ELR (cell line): ENCODE measurements around the gene MINDY4.

Experiments
- DNase-seq: peaks from one replicate; pipeline ENCODE4 v3.0.0-alpha.2; 2015; ENCODE audit warnings: low read depth

MINDY4 gene

DNA sequence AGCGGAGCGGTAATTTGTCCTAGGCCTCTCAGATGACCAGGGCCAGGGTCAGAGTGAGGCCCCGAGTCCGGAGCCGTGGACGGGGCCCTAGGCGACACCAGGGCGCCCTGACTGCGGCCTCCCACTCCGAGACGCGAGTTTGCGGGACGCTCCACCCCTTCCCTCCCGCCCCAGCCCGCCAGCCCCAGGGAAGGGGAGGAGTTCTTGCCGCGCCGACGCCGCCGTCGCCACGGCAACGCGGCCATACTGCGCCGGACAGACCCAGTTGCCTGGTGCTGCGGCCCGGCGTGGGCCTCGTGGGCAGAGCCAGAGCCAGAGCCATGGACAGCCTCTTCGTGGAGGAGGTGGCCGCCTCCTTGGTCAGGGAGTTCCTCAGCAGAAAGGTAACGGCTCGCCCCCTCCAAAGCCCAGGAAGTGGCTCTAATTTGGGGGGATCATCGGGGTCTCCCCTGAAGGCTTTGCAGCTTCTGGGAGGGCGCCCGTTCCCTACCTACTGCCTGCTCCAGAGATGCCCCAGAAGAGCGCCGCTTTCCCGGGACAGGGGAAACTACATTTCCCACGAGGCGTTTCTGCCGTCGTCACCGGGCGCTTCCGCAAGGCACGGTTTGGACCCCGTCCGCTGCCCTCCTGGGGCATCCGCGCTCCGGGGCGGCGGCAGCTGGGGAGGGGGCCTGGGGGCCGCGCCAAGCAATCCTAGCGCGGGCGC is at the start of gene MINDY4:
TSS of gene MINDY4 (plus strand) at position 244 of the 706 bp plus-strand sequence. CDS start at position 321, 77 bp downstream.
- peak; percentile 84 for DNase-seq

DNA sequence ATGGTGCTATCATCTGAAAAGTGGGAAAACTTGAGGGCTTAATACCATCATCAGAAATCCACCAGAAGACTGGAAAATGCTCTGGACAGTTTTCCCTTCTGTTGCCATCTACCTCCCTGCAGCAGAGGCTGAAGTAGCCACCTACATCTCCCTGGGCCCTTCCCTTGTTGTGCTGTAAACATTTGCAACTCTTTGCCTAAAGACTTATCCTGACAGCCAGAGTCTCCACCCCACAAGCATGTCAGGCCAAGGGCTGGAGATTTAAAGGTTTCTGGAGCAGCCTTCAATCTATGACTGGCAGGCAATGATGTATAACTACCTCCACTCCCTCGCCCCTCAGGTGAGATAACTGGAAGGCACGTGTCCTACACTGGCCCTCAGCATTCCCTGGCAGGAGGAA is 49.0 kb upstream of the MINDY4 start:
- DNase-seq: no peak

DNA sequence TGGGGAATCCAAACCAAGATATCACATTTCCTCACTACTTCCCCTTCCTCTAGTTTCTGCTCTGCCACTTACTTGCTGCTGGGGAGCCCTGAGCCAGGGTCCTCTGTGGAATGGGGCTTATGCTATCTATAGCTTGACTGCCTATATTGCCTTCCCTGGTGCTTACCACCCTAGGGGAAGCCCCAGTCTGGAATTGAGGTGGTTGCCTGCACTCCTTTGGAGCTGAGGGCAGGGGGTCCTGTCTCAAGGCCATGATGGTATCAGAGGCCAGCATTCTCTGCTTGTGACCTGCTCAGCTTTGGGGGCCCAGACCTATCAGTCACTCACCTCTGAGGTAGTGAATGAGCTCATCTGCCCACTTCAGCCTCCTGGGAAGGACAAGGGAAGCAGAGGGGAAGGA is 48.5 kb upstream of the MINDY4 start:
- DNase-seq: no peak

DNA sequence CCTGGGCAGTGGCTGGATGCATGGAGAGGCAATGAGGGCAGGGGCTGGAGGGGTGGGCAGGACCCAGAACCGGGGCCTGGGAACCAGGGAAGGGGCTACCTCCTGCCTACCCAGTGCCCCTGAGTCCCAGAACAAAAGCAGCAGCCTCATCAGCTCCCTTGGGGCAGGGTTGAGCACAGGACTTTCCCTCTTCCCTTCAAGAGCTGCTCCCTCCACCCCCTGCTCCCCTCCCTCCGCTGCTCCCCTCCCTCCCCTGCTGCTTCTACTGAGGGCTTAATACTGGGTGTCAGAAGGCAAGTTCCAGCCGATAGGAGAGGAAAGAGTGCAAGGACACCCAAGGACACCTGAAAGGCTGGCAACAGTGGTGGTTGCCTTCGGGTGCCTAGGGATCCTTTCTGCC is 47.4 kb upstream of the MINDY4 start:
- no peak for DNase-seq

DNA sequence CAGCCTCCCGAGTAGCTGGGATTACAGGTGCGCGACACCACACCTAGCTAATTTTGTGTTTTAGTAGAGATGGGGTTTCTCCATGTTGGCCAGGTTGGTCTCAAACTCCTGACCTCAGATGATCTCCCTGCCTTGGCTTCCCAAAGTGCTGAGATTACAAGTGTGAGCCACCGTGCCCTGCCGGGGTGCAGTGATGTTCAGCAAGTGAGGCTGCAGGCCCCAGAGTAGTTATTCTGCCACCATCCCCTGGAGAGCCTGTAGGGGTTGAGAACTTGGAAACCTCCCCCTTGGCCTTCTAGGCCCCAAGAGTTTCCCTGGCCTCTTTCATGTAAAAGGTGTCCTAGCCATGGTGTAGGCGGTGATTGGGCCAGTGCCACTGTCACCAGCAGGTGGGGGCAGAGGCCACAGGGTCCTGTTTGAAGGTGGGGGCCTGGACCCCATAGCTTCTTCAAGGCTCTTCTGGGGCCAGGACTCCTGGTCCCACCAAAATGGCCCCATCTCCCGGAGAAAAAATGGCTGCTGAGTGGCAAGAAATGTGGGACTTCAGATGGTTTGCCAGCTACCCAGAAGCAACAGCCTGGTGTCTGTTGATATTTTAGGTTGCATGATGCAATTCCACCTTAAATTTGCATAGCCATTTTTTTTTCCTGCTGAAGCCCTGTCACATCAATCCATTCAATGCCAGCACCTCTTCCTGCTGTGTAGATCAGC is 44.8 kb upstream of the MINDY4 start:
- DNase-seq: no peak

DNA sequence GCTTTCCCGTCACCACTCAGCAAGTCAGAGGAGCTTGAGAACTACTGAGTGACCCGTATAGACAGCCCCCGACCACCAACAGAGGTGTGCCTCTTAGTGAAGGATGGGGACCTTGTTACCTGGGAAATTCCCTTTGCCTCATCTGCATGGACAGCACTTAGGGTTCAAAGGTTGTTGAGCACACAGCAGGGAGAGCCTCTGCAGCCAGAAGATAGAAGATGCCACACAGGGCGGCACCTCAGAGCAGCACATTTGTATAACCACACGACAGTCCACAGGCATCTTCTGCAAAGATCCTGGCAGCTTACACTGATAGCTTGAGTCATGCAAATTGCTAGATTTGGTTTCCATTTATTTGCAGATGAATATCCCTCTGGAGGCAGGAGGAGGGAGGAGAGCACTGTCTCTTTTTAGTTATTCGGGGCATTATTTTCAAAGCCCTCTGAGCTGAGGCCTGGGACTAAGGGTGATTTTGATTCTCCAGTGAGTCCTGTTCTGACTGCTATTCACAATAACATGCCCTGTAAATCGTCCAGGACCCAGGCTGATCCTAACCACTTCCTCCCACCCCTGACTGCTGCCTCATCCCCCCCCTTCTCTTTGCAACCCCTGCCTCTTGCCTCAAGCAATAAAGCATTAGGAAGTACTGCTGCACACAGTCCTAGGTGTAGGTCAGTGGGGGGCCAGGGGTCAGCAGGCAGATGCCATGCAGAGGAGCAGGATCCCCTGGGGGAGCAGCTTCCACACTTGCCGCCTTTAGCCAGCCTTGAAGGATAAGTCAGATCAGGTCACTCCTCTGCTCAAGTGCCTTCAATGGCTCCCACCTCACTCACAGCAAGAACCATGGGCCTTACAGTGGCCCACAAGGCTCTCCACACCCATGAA is 43.9 kb upstream of the MINDY4 start:
- peak; percentile 36 for DNase-seq

DNA sequence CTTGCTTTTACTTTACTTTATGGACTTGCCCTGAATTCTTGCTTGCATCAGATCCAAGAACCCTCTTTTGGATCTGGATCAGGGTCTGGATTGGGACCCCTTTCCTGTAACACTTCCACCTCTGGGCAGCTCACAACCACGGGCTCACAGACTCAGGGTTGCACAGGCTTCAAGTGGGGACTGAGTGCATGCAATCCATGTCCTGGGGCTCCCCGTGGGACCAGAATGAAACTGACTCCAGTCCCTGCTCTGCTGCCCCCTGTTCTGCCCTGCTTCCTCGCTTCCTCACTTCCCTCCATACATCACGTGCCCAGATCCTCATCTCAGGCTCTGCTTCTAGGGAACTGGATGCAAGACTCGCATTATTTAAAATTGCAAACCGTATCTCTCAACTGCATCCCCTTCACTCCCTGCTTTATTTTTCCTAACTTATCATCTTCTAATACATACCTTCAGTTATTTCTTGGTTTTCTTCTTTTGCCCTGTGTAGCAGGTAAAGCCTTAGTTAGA is 42.6 kb upstream of the MINDY4 start:
- no peak for DNase-seq

DNA sequence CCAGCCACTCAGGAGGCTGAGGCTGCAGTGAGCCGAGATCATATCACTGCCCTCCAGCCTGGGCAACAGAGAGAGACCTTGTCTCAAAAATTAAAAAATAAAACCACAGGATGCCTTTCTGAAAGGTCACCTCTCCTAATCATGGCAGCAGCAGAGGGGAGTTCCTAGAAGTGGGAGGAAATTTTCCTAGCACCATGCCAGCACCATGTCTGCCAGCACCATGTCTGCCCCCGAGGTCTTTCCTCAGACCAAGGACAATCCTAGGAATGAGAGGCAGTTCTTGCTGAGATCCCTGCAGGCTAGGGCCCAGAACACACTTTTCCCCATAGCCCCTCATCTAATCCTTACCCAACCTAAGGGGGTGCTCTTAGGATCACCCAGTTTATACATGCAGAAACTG is 41.6 kb upstream of the MINDY4 start:
- no peak for DNase-seq

DNA sequence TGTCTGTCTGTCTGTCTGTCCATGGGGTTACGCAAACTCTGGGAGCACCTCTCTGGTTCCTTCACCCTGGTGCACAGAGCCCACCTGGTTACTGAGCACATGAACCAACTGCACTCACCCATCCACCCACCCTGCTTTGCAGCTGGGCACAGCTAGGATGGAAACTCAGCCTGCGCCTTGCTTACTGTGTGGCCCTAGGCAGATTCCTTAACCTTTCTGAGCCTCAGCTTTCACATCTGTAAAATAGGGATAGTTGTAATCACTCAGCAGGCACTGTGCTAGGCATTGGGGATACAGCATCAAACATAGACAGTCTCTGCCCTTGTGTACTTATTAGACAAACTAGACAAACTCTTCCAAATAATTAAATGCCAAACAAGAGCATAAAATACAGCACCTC is 41.1 kb upstream of the MINDY4 start:
- no peak for DNase-seq

DNA sequence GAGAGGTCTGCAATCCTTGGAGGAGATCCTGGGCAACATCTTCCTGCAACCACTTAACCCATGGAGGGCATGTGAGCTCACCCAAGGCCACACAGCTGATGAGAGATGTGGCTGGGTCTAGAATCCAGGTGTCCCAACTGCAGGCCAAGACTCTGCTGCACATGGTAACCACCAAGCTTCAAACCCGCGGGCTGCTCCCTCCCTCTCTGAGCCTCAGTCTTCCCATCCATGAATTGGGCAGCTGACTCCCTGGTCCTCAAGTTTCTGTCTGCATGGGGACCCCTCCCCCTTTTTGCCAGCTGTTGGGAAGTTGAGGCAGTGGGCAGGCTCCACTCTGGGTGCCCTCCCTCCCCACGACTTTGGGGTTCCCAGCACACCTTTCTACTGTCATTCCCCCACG is 40.2 kb upstream of the MINDY4 start:
- no peak for DNase-seq

DNA sequence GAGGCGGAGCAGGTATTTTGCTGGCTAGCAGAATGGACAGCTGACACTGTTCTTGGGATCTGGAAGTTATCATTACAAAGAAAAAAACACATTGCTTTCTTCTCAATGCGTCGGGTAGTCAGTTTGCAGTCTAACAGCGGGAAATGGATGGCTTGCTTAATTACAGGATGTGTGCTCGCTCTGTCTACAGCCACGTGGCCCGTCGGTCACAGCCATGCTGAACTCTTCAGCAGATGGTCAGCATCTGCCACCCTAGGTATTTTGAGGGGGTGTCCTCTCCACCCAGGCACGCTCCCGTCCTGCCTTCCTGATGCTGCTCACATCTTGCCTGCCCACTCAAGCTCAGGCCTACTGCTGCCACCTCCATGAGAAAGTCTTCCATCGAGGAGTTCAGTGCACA is 39.6 kb upstream of the MINDY4 start:
- no peak for DNase-seq

DNA sequence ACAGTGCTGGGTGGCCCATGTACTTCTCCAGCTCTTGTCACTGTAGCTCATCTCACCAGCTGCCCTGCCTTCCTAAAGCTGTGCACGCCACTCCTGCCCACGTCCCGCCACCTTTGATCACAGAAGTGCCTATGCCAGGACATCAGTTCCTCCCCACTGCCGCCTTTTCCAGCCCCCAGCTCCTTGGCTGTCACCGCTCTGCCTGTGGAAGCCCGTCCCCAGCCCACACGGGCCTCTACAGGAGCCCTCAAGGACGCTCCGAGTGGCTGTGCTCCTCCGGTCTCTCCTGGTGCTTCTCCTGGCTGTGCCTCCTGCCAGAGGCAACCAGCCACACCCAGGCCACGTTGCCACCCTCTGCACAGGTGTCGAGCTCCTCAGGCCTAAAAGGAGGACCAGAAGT is 38.6 kb upstream of the MINDY4 start:
- no peak for DNase-seq

DNA sequence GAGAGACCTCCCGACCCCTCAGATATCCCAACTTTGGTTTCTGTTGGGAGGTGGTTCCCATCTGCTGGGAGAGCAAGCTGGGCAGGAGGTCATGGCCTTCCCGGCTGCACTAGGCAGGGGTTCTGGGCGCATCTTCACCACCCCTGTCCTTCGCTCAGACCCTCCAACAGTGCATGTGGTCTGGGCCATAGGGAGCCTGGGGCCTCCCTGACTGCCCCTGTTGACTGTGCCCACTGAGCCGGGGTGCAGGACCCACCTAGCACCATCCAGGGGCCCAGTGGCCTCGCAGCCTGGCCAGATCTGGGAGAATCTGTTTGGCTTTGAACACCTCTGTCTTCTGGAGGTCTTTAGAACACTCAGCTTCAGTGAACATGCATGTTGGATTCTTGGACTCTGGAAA is 38.0 kb upstream of the MINDY4 start:
- no peak for DNase-seq

DNA sequence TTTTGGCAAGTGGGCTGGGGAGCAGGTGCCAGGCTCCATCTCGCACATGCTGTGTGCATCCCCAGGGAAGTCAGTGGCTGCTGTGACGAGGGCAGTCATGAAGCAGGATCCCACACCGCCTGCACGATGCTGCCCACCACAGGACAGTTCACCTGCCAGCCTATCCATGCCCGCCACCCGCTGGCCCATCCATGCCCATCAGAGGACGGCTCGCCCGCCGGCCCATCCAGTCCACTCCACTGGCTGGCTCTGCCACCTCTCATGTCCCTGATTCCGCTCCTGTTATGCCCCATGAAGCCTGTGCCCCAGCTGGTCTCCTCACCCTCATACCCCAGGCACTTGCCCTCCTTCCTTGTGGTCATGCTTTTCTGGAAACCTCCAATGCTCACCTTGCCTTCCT is 37.5 kb upstream of the MINDY4 start:
- DNase-seq: no peak

DNA sequence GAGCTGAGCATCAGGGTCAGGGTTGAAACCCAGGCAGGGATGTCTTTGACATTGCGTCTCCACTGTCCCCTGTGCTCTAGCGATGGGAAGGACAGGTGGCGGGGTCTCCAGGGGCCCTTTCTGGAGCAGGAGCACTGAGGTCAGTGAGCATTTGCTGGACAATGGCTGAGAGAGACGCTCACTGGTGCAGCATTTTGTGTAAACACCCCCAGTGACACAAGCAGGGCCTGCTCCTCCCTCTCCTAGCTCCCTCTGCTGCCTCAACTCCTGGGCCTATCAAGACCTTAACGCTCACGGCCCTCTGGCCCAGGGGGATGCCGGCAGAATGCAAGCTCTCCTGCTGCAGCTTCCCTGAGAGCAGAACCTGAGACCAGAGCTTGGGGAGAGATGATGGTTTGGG is 36.7 kb upstream of the MINDY4 start:
- no peak for DNase-seq

DNA sequence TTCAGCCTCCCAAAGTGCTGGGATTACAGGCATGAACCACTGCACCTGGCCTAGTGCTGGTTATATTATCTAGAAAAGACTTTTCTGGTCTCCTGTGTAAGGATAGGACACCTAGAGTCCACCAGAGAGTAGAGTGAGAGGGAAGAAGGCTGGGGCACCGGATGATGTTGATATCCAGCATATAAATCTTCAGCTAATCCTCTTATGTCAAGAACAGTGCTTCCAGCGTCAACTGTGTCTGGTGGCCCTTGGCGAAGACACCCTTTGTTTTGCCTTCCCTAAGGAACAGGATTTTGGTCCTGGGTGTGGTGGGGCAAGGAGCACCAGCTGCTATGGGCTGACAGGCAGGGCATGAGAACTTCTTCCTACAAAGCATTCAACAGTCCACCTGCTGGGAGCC is 35.6 kb upstream of the MINDY4 start:
- no peak for DNase-seq

DNA sequence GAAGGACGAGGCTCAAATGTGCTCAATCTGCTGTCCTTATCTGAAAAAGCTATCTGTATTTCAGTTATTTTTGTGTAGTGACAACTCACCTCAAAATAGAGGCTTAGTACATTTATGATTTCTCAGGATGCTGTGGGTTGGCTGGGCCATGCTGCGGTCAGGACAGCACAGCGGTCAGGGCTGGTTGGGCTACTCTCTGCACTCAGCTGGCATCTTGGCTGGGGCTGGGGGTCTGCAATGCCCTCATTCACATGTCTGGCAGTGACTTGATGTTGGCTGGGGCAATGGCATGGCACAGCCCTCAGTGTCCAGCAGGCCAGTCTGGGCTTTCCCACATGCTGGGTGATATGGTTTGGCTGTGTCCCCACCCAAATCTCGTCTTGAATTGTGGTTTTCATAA is 34.9 kb upstream of the MINDY4 start:
- DNase-seq: no peak

DNA sequence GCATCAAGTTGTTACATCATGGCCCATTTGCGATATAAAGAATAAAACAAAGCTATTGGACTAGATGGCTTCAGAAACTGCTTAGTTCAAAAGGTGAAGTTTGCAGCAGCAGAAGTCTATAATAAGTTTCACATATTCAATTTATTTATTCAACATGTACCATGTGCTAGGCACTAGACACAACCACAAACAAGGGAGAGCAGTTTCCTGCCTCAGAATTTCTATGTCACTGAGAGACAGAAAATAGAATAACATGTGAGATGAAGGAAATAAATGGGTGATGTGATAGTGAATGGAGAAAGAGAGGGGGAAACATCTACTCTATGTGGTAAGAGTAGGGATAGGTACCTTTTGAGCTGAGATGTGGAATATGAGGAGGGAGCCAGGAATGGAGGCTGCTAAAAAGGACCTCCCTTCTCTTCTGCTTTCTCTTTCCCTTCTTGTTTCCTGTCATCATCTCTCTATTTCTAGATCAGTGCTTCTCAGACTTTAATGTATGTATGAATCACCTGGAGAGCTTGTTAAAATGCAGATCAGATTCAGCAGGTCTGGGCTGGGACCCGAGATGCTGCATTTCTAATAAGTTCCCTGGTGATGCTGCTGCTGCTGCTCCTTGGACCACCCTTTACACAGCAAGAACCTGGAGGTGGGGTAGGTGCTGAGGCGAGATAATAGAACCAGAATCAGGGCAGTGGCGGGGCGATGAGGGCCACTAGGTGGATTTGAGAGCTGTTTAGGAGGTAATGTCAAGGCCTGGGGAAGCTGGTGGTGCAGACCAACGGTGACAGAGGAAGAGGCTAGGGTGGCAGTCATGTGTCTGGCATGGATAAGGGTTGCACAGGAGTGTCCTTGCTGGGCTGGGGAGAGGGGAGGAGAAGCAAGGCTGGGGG is 32.9 kb upstream of the MINDY4 start:
- DNase-seq: no peak

DNA sequence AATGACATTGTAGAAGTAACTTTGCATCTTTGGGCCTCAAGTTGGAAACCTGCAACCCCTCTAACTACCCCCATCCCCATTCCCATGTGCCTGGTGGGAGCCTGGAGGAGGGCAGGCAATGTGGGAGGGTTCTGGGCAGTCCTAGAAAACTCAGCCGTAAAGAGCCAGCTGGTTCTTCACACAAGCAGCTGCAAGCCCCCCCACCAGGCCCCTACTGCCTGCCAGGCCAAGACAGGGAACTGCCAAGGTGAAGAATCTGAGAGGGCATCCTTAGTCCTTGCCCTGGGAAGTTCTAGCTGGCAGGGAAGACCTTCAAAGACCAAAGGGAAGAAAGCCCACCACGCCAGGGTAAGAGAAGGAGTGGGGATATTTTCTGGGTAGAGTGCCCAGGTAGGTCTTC is 31.5 kb upstream of the MINDY4 start:
- no peak for DNase-seq

DNA sequence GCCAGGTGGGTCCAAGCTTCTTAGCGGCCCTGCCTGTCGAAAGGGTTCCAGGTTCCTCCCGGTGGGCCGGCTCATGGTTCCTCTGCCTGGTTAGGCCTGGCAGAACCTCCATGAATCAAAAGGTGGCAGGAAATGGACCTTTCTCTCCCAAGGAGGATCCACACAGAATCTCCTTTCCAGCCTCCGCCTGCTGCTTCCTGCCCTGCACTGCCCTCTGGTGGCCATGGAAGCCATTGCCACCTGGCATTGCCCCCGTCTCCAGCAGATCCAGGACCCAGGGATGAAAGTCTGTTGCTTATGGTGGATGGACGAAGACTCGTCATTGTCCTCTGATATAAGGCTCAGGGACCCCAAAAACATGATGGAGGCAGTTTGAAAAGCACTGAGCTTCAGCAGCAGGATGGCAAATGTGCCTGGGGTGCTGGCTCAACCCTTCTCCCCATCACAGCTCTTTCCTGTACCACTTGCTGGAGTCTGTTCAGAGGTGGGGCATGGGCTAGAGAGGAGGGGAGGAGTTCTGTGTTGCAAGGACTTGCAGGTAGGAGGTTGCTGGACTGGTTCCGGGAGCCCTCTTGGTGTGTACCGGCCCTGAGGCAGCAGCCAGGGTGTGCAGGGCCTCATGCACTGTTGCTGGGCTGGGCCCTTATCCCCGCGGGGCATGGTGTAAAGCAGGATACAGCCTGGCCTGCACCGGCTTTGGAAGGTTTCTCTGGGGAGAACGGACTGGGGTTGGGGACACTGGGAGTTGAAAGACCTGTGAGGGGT is 30.6 kb upstream of the MINDY4 start:
- DNase-seq: peak; percentile 75

DNA sequence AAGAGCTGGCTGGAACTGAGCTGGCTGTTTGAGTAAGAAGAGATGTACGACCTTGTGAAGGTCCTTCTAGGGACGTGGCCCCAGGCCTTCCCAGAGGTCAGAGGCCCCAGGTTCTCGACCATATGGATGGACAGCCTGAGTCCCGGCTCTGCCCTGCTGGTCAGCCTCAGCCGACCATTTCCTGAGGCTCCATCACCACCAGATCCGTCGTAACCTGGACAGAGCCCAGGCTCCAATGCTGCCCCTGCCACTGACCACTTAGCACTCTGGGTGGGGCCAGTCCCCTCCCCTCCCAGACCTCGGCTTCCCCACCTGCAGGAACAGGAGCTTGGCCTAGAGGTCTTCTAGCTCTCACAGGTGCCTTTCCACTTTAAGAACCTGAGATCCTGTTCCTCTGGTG is 29.9 kb upstream of the MINDY4 start:
- DNase-seq: no peak
